Body of pancreas (tissue), 4 donors: ENCODE data around the gene SORT1. TPM values are rescaled to one million over a fixed set of nuclear protein-coding genes. Genes with fewer than 3 reads are reported as not detected.

Experiments
- ATAC-seq: fragments of 150-250 bp; one replicate; pipeline ENCODE4 v1.9.1; 2016
- DNase-seq, 4 donors: peaks; one replicate each; pipeline ENCODE4 v3.0.0-alpha.2; 2019
- H3K27ac ChIP-seq, 4 donors: fragments of 200-600 bp; sonication (generic); 1 replicate in 3 of 4; 2 replicates in 1 of 4; pipeline versions ENCODE4 v1.5.1 to v1.6.1; 2016 to 2019; ENCODE audit warnings: mild to moderate bottlenecking in 1 of 4, mixed read lengths in 1 of 4, moderate library complexity in 1 of 4
- H3K27me3 ChIP-seq, 2 donors: fragments of 200-600 bp; sonication (generic); one replicate each; pipeline ENCODE4 v1.6.0; 2016; ENCODE audit warnings: mild to moderate bottlenecking in 1 of 2
- H3K36me3 ChIP-seq, 2 donors: fragments of 200-600 bp; sonication (generic); replicated peaks in 1 of 2; 2 replicates each; pipeline ENCODE4 v1.5.1; 2016; ENCODE audit warnings: low read depth in 2 of 2; ENCODE audit not compliant: insufficient read depth in 1 of 2
- H3K4me1 ChIP-seq: fragments of 200-600 bp; sonication (generic); one replicate; pipeline ENCODE4 v1.6.0; 2016
- H3K4me3 ChIP-seq, 2 donors: fragments of 200-600 bp; sonication (generic); 1 replicate in 1 of 2; 2 replicates in 1 of 2; pipeline ENCODE4 v1.5.1; 2016 to 2019
- H3K9me3 ChIP-seq, 3 donors: fragments of 200-600 bp; sonication (generic); 1 replicate in 2 of 3; 2 replicates in 1 of 3; pipeline ENCODE4 v1.5.1; 2016
- CTCF ChIP-seq, 7 experiments: fragments of 450-650 bp in 4 of 7; fragments of 200-600 bp in 3 of 7; sonication (generic) in 3 of 7; IDR thresholded peaks; one replicate each; pipeline ENCODE4 v1.5.1; 2016 to 2019; ENCODE audit warnings: antibody characterized with exemption in 7 of 7
- POLR2A ChIP-seq, 3 donors: fragments of 450-650 bp; IDR thresholded peaks; one replicate each; pipeline ENCODE4 v1.6.1; 2016; ENCODE audit warnings: antibody characterized with exemption in 3 of 3, mild to moderate bottlenecking in 2 of 3
- WGBS, 2 donors: methylation state at CpG; one replicate each; pipeline ENCODE4 v1.1.5; 2017; 5-methylcytosine and 5-hydroxymethylcytosine counted together
- intact Hi-C: fragments of 100-400 bp; cut with DNase I; formaldehyde crosslinking; loops from one replicate; pipeline ENCODE4 v1.15.1; 2023
- total RNA-seq, 2 donors: library from RNA; depleted of rRNA; stranded (reverse); fragments of >200 nt; gene quantifications; one replicate each; pipeline ENCODE4 v1.1.0, GENCODE V29; 2016

Gene SORT1
- total RNA-seq, 2 donors from 2014 or later, result 23.6 to 24.7 TPM

- TF ChIP-seq CTCF (IDR thresholded peaks at IDR 0.05) (no peak), POLR2A (IDR thresholded peaks at IDR 0.05) (no peak)
- Histone ChIP-seq H3K4me3 (no peak overlapping the region), H3K4me1 (no peaks in the 10 kb centered on the region), H3K9me3 (no peaks in the 10 kb centered on the region), H3K36me3 (no peaks in the 10 kb centered on the region), H3K27ac (no peak overlapping the region), H3K27me3 (no peaks in the 10 kb centered on the region)
- WGBS, 2 donors, result 89 to 92% methylated on average over 3 to 13 of the region's 13 CpGs
- DNase-seq, result no peak
- intact Hi-C loops, result loop anchor here (10.0 kb wide), 1 partner anchor 431 kb away; no protein-coding TSS in a partner anchor
- no peak for ATAC-seq
These were observed 131.9 kb downstream of the SORT1 start for GRCh38 chr1:109265741-109266330.

- ATAC-seq (no peak), DNase-seq (no peak)
- TF ChIP-seq POLR2A (IDR thresholded peaks at IDR 0.05) (no peak), CTCF (IDR thresholded peaks at IDR 0.05) (no peak)
- Histone ChIP-seq H3K9me3 (no peaks in the 10 kb centered on the region), H3K4me1 (no peaks in the 10 kb centered on the region), H3K27ac (no peak overlapping the region), H3K4me3 (no peak overlapping the region), H3K27me3 (no peaks in the 10 kb centered on the region), H3K36me3 (no peaks in the 10 kb centered on the region)
- WGBS, 2 donors, result 91% methylated on average over 4 of the region's 4 CpGs
- intact Hi-C loops, result loop anchor here (10.0 kb wide), 1 partner anchor 430 kb away; no protein-coding TSS in a partner anchor
These were observed 132.7 kb downstream of the SORT1 start for GRCh38 chr1:109265016-109265415.

GRCh38 chr1:109264379-109264755 is 133.4 kb downstream of the SORT1 start:
- WGBS, 2 donors, result 75 to 78% methylated on average over 5 to 8 of the region's 9 CpGs
- Histone ChIP-seq H3K27me3 (no peaks in the 10 kb centered on the region), H3K27ac (no peak overlapping the region), H3K36me3 (no peaks in the 10 kb centered on the region), H3K4me1 (no peaks in the 10 kb centered on the region), H3K9me3 (no peaks in the 10 kb centered on the region), H3K4me3 (no peak overlapping the region)
- intact Hi-C loops, result loop anchor here (10.0 kb wide), 1 partner anchor 430 kb away; no protein-coding TSS in a partner anchor
- DNase-seq, result no peak
- no peak for TF ChIP-seq POLR2A (IDR thresholded peaks at IDR 0.05)
- TF ChIP-seq CTCF (IDR thresholded peaks at IDR 0.05), result no peak
- ATAC-seq, result no peak

- ATAC-seq, result peak; percentile 98
These were observed 133.9 kb downstream of the SORT1 start for GRCh38 chr1:109263597-109264378.

More at GRCh38 chr1:109263597-109264378, 133.9 kb downstream of the SORT1 start:
- Histone ChIP-seq H3K4me3 (no peak overlapping the region), H3K27ac (no peak overlapping the region), H3K4me1 (no peaks in the 10 kb centered on the region), H3K36me3 (no peaks in the 10 kb centered on the region), H3K9me3 (no peaks in the 10 kb centered on the region), H3K27me3 (no peaks in the 10 kb centered on the region)
- intact Hi-C loops, result loop anchor here (10.0 kb wide), 1 partner anchor 429 kb away; no protein-coding TSS in a partner anchor
- TF ChIP-seq CTCF (IDR thresholded peaks at IDR 0.05), result peak; percentile 96 to 100 (median 100)
- peak in 1 of 3 donors; percentile 12 for TF ChIP-seq POLR2A (IDR thresholded peaks at IDR 0.05)
- peak; percentile 93 to 97 (median 96) for DNase-seq
- 22 to 35% methylated on average over 9 to 26 of the region's 29 CpGs for WGBS, 2 donors
